HG03064 (cell line): Measurements from ENCODE around the gene PUM1.

Source experiments
- ATAC-seq: cut with Tn5 transposase; IDR thresholded peaks from one replicate; pipeline ENCODE4 v1.9.1; 2021; ENCODE audit warnings: low read depth; ENCODE audit not compliant: unreplicated experiment

The PUM1 gene

GRCh38 chr1:31031330-31032143, 34.0 kb downstream of the PUM1 start:
- ATAC-seq: no peak

GRCh38 chr1:31029026-31029425, 36.5 kb downstream of the PUM1 start:
- no peak for ATAC-seq

DNA sequence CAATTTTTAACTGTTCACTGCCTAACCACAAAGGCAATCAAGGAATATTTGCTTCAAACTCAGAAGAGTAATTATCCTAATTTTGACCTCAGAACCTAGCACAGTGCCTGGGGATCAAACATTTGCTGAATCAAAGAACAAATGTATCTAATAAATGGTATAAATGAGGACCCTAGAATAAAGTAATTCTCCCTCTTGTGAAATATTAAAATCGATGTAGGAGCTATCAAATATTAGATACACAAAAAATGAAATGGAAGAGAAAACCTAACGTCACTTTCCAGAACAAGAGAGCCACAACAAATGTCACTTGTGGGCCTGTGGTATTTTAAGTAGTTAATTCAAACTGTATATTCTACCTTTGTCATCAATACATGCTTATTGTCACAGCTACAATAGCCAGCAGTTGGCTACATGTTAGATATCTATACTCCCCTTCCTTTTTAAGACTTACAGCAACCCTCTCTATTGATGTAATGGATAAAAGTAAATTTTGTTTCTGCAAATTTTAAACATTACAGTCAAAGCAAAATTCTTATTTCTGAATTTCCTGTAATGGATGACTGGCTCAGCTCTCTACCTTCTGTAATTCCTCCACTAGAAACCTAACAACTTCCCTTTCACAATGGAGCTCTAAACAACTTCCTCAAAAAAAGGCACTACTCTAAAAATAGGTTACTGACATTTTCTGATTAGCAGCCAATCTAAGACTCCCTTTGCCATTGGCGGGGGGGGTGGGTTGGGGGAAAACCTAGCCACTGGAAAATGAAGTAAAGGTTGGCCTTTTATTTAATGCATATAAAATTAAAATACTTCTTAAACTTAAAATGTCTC, 37.6 kb downstream of the PUM1 start:
- ATAC-seq: no peak

DNA sequence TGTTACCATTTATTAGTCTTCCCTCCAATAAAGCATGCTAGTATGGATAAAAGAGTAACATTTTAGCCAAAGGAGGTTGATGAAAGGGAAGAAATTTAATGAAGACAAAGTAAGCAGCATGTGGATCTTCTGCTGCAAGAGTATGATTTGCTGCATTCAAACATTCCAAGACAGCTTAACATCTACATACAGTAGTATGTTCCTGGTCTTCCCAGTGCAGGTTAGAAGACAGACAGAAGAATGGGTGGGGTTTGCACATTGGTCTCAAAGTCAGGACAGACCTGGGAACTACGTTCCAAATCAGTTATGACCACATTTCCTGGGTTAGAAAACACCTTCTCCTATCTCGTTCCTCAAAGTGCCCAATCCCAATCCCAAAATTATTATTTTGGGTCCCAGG, 43.3 kb downstream of the PUM1 start:
- no peak for ATAC-seq

GRCh38 chr1:31020007-31020790, 45.3 kb downstream of the PUM1 start:
- no peak for ATAC-seq

GRCh38 chr1:31019401-31019800, 46.1 kb downstream of the PUM1 start:
- ATAC-seq: no peak

DNA sequence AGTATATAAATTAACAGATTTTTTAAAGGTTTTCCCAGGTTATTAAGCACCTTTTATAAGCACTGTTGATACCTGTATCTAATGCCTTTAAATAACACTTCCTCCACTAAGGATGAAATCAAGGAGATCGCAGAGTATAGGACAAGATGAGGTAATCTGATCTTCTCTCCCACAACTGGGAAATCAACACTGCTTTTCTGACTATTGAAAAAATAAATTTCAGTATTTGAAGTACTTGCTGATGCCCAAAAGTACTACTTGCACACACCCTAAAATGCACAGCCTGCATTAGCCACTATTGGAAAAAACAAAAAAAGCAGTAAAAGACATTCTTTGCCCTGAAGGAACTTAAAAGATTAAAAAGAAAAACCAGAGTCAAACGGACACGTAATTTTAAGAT, 48.6 kb downstream of the PUM1 start:
- ATAC-seq: no peak

- peak; percentile 58 for ATAC-seq
Observed at GRCh38 chr1:31013187-31013864, 52.2 kb downstream of the PUM1 start.

DNA sequence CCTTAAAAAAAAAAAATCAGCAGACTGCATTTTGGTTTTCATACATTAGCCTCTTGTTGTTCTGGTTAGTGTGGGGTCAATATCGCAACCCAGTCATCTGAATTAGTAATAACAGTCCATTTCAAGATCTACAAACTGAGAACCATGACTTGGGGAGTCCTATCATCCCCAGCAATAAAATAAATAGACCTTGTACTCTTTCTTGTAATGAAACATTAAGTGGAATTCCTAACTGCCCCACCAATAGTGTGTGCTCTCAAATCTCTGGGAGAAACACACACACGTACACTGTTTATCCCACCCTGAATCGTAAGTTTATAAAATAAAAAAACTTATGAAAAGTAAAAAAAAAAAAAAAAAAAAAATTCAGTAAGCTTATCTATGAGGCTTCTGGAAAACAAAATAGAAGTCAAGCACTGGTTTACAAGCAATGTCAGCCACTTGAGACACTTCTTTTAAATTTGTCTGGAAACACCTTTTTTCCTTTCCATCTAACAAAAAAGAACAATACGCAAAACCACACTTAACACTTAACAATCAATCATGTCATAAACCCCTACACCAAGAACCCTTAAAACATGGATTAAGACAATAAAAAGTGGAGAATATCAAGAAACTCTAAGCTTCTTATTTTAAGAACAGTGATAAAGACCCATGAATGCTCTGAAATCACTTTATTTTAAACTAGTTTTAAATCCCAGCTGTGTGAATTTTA, 53.1 kb downstream of the PUM1 start:
- ATAC-seq: no peak

DNA sequence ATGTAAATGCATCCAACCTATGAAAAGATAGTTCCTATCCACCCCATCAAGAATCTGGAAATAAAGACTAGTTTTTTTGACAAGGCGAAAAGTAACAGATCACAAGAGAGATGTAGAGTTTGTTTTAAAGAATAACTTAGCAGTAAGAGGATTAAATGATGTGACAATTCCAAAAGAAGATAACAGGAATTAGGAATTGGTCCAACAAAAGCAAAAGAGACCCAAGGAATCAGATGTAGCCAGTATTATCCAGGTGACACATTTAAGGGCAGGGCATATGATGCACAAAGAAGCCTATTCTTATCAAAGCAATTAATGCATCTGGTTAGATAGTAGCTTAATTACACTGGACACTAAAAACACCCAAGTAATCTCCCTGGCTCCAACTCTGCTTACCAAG, 53.8 kb downstream of the PUM1 start:
- ATAC-seq: no peak

DNA sequence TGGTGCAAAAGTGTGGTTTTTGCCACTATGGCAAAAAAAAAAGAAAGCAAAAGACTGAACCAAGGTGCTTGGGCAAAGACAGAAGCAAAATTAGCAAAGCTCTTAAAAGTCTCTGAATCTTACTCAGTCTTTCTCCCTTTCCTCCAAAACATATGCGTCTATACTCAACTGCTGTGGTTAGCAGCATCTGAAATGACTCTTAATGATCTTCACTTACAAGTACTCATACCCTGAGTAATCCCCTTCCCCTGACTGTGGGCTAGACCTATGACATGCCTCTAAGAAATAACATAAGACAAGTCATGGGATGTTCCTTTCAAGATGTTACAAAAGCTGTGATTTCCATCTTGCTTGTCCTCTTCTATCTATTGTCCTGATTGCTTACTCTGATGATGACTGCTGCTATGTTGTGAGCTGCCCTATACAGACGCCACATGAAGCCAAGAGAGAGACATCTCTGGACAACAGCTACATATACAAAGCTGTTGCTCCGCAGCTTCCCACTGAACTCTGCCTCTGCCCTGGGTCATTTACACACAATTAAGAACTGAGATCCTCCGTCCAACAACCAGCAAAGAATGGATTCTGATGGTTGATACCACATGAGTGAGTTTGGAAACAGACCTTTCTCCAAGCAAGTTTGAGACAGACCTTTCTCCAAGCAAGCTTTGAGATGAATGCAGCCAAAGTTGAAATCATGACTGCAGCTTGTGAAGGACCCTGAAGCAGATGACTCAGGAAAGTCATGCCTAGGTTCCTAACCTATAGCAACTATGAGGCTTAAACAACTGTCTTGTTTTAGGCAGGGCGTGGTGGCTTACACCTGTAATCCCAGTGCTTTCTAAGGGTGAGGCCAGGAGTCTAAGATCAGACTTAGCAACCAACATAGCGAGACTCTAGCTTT, 55.2 kb downstream of the PUM1 start:
- ATAC-seq: no peak

GRCh38 chr1:31007462-31007991, 58.0 kb downstream of the PUM1 start:
- ATAC-seq: no peak

- ATAC-seq: no peak
Observed at GRCh38 chr1:31006747-31007146, 58.8 kb downstream of the PUM1 start.

GRCh38 chr1:31005617-31006166, 59.8 kb downstream of the PUM1 start:
- ATAC-seq: no peak

GRCh38 chr1:31005198-31005597, 60.3 kb downstream of the PUM1 start:
- no peak for ATAC-seq

DNA sequence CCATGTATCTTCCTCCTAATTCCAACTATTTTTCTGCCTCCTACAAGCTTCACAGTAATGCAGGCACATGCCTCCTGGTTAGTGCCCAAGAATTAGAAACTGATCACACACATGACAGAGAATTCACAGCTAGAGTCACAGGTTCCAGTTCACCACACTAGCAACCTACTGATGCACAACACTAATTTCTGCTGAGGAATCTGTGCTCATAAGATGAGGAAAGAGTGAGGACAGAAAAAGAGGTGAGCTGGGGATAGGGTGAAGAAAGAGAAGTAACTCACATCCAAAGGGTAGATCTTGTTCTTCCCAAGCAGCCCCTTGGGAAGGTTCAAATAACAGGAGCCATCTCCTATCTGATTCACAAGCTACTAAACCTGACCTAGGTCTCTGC, 61.3 kb downstream of the PUM1 start:
- peak; percentile 61 for ATAC-seq

DNA sequence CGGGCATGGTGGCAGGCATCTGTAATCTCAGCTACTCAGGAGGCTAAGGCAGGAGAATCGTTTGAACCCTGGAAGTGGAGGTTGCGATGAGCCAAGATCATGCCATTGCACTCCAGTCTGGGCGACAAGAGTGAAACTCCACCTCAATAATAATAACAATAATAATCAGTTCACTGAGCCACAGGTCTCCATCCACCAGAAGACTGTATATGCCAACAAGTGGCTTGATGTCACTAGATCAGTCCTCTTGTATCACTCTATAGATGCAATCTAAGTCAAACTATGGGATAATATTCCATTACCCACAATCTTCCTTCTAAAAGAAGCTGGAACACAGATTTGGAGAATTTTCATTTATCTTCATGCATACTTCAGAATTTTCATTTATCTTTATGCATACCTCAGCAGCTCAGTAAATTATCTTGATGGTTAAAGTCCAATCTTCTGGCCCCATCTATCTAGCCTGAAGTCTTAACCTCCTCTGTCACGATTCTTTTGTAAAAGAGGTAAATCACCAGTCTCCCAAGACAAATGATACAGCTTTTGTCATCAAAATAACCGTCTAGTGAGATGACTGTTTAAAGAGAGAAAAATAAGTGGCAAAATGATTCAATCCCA, 61.8 kb downstream of the PUM1 start:
- no peak for ATAC-seq

- ATAC-seq: no peak
Observed at GRCh38 chr1:31000301-31000700, 65.2 kb downstream of the PUM1 start.
